Measurements from ENCODE around the gene CFAP45. TPM values are rescaled to one million over a fixed set of nuclear protein-coding genes. Genes with fewer than 3 reads are reported as not detected.
A peak's percentile ranks its signal among the peaks of the same experiment; 100 is the strongest.

The CFAP45 gene
- total RNA-seq, 1 donor from 2014 or later, result 1.0 TPM

DNA sequence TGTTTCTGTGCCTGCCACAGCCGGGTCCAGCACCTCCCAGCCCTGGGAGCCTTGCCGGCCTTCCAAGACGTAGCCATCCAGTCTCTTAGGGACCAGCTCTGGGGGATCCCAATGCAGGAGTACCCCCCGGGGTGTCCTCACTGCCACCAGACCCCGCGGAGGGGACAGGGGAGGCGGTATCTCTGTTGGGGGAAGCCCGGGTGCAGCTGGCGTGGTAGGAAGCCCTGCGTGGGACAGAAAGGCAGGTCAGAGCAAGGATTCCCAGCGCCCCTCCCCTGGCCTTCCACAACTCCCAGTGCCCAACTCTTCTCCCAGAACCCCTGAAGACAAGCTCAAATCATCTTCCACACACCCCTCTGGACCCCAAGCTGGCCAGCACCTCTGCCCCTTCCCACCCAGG is 30.3 kb upstream of the CFAP45 start:
- H3K27ac Mint-ChIP-seq (ENCODE audit: unreplicated experiment), result no peak overlapping the region
- no peaks in the 10 kb centered on the region for H3K9me3 Mint-ChIP-seq (ENCODE audit: unreplicated experiment)
- no peak overlapping the region for H3K4me3 Mint-ChIP-seq (ENCODE audit: unreplicated experiment)
- TF ChIP-seq, protein P1, sequence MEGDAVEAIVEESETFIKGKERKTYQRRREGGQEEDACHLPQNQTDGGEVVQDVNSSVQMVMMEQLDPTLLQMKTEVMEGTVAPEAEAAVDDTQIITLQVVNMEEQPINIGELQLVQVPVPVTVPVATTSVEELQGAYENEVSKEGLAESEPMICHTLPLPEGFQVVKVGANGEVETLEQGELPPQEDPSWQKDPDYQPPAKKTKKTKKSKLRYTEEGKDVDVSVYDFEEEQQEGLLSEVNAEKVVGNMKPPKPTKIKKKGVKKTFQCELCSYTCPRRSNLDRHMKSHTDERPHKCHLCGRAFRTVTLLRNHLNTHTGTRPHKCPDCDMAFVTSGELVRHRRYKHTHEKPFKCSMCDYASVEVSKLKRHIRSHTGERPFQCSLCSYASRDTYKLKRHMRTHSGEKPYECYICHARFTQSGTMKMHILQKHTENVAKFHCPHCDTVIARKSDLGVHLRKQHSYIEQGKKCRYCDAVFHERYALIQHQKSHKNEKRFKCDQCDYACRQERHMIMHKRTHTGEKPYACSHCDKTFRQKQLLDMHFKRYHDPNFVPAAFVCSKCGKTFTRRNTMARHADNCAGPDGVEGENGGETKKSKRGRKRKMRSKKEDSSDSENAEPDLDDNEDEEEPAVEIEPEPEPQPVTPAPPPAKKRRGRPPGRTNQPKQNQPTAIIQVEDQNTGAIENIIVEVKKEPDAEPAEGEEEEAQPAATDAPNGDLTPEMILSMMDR (IDR thresholded peaks at IDR 0.05; ENCODE audit: unreplicated experiment), result no peak
- H3K36me3 Mint-ChIP-seq (ENCODE audit: low read depth, unreplicated experiment), result peaks cover 16% of the 10 kb centered on the region
- H3K27me3 Mint-ChIP-seq (ENCODE audit: unreplicated experiment), result peaks cover 19% of the 10 kb centered on the region
- DNase-seq (ENCODE audit: low spot score), result no peak
- peaks cover 2% of the 10 kb centered on the region for H3K4me1 Mint-ChIP-seq (ENCODE audit: unreplicated experiment)

DNA sequence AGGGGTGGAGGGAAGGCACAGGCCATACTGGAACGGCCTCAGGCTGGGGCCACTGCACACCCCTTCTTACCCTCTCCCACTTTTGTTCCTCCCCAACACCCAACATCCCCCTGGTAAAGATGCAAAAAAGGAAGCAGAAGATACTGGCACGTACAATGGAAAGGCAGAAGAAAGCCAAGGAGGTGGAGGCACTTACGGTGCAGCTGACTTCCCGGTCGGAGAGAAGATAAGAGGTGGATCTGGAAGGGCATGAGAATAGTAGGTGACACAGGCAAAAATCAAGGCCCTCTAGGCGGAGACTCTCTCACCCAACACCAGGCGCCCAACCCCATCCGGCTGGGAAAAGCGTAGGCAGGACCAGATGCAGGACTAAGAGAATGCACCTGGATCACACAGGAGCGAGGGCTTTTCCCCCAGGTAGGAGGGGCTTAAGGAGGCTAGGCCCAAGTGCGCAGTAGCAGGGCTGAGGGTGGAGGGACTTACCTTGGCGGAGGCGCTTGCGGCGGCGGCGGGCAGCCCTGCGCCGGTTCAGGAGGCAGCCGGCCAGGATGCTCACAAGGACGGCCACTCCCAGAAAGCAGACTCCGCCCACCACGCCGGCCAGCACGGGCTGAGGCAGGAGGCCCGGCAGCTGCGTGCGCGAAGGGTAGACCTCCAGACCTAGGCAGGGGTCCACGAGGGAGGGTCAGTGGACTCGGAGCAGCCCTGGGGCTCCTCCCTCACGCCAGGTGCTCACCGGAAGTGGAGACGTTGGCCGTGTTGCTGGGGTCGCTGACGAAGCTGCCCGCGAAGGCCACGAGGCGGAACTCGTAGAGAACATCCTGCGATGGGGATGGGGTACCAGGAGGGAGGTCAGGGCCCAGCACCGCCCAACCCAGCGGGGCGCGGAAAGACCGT is 29.4 kb upstream of the CFAP45 start:
- TF ChIP-seq, protein P1 (IDR thresholded peaks at IDR 0.05; ENCODE audit: unreplicated experiment), result no peak
- Mint-ChIP-seq H3K9me3 (ENCODE audit: unreplicated experiment) (no peaks in the 10 kb centered on the region), H3K36me3 (ENCODE audit: low read depth, unreplicated experiment) (peaks cover 16% of the 10 kb centered on the region), H3K4me1 (ENCODE audit: unreplicated experiment) (peaks cover 2% of the 10 kb centered on the region), H3K27ac (ENCODE audit: unreplicated experiment) (peak overlapping the region; percentile 38), H3K4me3 (ENCODE audit: unreplicated experiment) (no peak overlapping the region), H3K27me3 (ENCODE audit: unreplicated experiment) (peaks cover 17% of the 10 kb centered on the region)
- no peak for DNase-seq (ENCODE audit: low spot score)

DNA sequence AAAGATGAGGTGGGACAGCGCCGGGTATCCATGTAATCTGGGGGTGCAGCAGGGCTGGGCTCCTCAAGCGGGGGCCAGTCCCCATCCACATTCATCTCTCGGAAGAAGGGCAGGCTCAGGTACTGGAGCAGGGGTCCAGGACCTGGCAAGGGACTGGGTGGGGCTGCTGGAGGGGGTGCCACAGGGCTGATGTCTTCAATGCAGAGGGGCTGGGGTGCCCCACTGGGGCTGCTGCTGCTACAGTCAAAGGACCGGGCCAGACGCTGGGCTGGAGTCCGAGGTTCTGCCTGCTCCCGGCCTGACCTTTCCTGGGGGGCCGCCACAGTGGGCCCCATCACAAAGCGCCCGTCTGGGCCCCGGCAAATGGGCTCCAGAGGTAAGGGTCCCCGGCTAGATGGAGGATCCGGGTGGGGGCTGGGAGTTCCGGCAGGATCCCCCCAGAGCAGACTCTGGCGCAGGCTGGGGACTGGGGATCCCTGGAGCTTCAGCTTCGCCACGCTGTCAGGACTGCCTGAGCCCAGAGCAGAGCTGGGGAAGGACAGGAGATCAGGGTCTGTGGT is 28.6 kb upstream of the CFAP45 start:
- no peak overlapping the region for H3K4me3 Mint-ChIP-seq (ENCODE audit: unreplicated experiment)
- H3K27ac Mint-ChIP-seq (ENCODE audit: unreplicated experiment), result no peak overlapping the region
- DNase-seq (ENCODE audit: low spot score), result no peak
- H3K27me3 Mint-ChIP-seq (ENCODE audit: unreplicated experiment), result peaks cover 21% of the 10 kb centered on the region
- H3K9me3 Mint-ChIP-seq (ENCODE audit: unreplicated experiment), result peaks cover 3% of the 10 kb centered on the region
- TF ChIP-seq, protein P1 (IDR thresholded peaks at IDR 0.05; ENCODE audit: unreplicated experiment), result no peak
- peaks cover 16% of the 10 kb centered on the region for H3K36me3 Mint-ChIP-seq (ENCODE audit: low read depth, unreplicated experiment)
- H3K4me1 Mint-ChIP-seq (ENCODE audit: unreplicated experiment), result peaks cover 9% of the 10 kb centered on the region

DNA sequence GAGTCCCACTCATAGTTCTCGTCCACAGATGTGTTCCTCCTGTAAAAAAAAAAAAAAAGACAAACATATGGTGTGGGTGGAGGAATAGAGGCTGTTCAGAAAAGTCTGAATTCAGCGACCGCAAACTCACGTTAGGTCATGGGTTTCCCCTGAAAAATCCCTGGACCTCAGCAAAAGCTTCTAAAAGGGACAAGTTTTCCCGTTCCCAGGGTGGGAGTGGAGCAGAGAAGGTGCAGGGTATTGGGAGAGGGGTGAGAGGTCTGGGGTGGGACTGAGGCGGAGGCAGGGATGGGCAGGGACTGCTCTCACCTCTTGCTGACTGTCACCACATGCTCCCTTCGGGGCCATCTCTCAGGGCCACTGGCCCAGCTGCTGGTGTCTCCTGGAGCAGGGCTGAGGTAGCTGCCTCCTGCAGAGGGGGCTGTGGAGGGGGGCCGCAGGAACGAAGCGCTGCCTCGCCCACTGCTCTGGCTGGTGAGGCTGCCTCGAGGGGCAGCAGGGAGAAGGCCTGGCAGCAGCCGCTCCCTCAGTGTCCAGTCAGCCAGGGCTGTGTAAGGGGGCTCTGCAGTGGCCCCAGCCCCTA is 28.0 kb upstream of the CFAP45 start:
- H3K27me3 Mint-ChIP-seq (ENCODE audit: unreplicated experiment), result peaks cover 26% of the 10 kb centered on the region
- TF ChIP-seq, protein P1 (IDR thresholded peaks at IDR 0.05; ENCODE audit: unreplicated experiment), result no peak
- peaks cover 17% of the 10 kb centered on the region for H3K36me3 Mint-ChIP-seq (ENCODE audit: low read depth, unreplicated experiment)
- H3K27ac Mint-ChIP-seq (ENCODE audit: unreplicated experiment), result no peak overlapping the region
- DNase-seq (ENCODE audit: low spot score), result no peak
- no peak overlapping the region for H3K4me3 Mint-ChIP-seq (ENCODE audit: unreplicated experiment)
- peaks cover 3% of the 10 kb centered on the region for H3K9me3 Mint-ChIP-seq (ENCODE audit: unreplicated experiment)
- peaks cover 14% of the 10 kb centered on the region for H3K4me1 Mint-ChIP-seq (ENCODE audit: unreplicated experiment)
